ENCODE data around the gene CTDSPL. TPM values are rescaled to one million over a fixed set of nuclear protein-coding genes. Genes with fewer than 3 reads are reported as not detected.

Gene CTDSPL
- total and polyA plus RNA-seq, 10 of the 15 experiments (the other 5 are each of a cell fraction or from before 2014, with no cell fraction given) = 0.05 to 0.51 (median 0.18) TPM; not detected in 6

GRCh38 chr3:38016410-38016809, 154.7 kb downstream of the CTDSPL start:
- H4K20me1 ChIP-seq (ENCODE audit: control insufficient read depth, insufficient read depth) = no peaks in the 10 kb centered on the region
- no peaks in the 10 kb centered on the region for H3K79me2 ChIP-seq (ENCODE audit: control insufficient read depth, insufficient read depth, low read length)
- DNase-seq (ENCODE audit: low read depth, low spot score) (no peak), ATAC-seq (no peak), FAIRE-seq (no peak)
- no TSS peak for BruUV-seq (replicated peaks)
- H3K4me3 ChIP-seq = no peak overlapping the region
- no peaks in the 10 kb centered on the region for H3K27me3 ChIP-seq (replicated peaks in 1 of 2; ENCODE audit: control insufficient read depth in 2 of 2, insufficient read depth in 2 of 2, low read length in 1 of 2)
- no peak overlapping the region for H3K9ac ChIP-seq (ENCODE audit: control insufficient read depth, insufficient read depth, low read length)
- no peaks in the 10 kb centered on the region for H3K4me1 ChIP-seq (ENCODE audit: control insufficient read depth, insufficient read depth, low read length)
- H3K9me3 ChIP-seq (replicated peaks; ENCODE audit: control insufficient read depth, insufficient read depth, low read length) = no peaks in the 10 kb centered on the region; the same call in 2 of the 3 replicates
- no peak overlapping the region for H2AFZ ChIP-seq (ENCODE audit: control insufficient read depth, low read depth, low read length)
- 94% methylated on average over 13 of the region's 13 CpGs for WGBS (ENCODE audit: insufficient coverage, insufficient replicate concordance, low lambda C conversion rate, missing lambda C conversion rate)
- H3K4me2 ChIP-seq (ENCODE audit: control insufficient read depth, insufficient read depth) = no peak overlapping the region
- H3K27ac ChIP-seq (ENCODE audit: control insufficient read depth, insufficient read depth) = no peak overlapping the region
- TF ChIP-seq RFX5 (IDR thresholded peaks at IDR 0.05; ENCODE audit: low read depth, low read length) (no peak), JUND (IDR thresholded peaks at IDR 0.05; ENCODE audit: low read depth, low read length) (no peak)
- in situ Hi-C loops (cut with MboI) = no loop called here
- ChIA-PET POLR2A (no interaction called here), RAD21 (ENCODE audit: unreplicated experiment) (no interaction called here), SMC1A (ENCODE audit: uncharacterized antibody, unreplicated experiment) (no interaction called here), CTCF (interaction anchor here (0.7 kb wide), 1 partner anchor 19 kb away, joined by 3 read pairs; no protein-coding TSS in a partner anchor)
- intact Hi-C loops (cut with micrococcal nuclease; ENCODE audit: unreplicated experiment) = no loop called here
- H3K36me3 ChIP-seq (ENCODE audit: control insufficient read depth in 2 of 2, insufficient read depth in 2 of 2, low read length in 1 of 2) = no peaks in the 10 kb centered on the region

GRCh38 chr3:38016847-38017444, 155.3 kb downstream of the CTDSPL start:
- Histone ChIP-seq H3K27me3 (replicated peaks in 1 of 2; ENCODE audit: control insufficient read depth in 2 of 2, insufficient read depth in 2 of 2, low read length in 1 of 2) (no peaks in the 10 kb centered on the region), H3K4me3 (no peak overlapping the region), H3K9ac (ENCODE audit: control insufficient read depth, insufficient read depth, low read length) (no peak overlapping the region), H3K9me3 (replicated peaks; ENCODE audit: control insufficient read depth, insufficient read depth, low read length) (no peaks in the 10 kb centered on the region; the same call in 2 of the 3 replicates), H3K79me2 (ENCODE audit: control insufficient read depth, insufficient read depth, low read length) (no peaks in the 10 kb centered on the region), H2AFZ (ENCODE audit: control insufficient read depth, low read depth, low read length) (no peak overlapping the region), H3K4me2 (ENCODE audit: control insufficient read depth, insufficient read depth) (no peak overlapping the region), H3K4me1 (ENCODE audit: control insufficient read depth, insufficient read depth, low read length) (no peaks in the 10 kb centered on the region), H3K36me3 (ENCODE audit: control insufficient read depth in 2 of 2, insufficient read depth in 2 of 2, low read length in 1 of 2) (no peaks in the 10 kb centered on the region), H3K27ac (ENCODE audit: control insufficient read depth, insufficient read depth) (no peak overlapping the region), H4K20me1 (ENCODE audit: control insufficient read depth, insufficient read depth) (no peaks in the 10 kb centered on the region)
- DNase-seq (ENCODE audit: low read depth, low spot score) (no peak), ATAC-seq (no peak), FAIRE-seq (no peak)
- ChIA-PET POLR2A (no interaction called here), RAD21 (ENCODE audit: unreplicated experiment) (no interaction called here), SMC1A (ENCODE audit: uncharacterized antibody, unreplicated experiment) (no interaction called here), CTCF (interaction anchor here (0.7 kb wide), 1 partner anchor 20 kb away, joined by 3 read pairs; no protein-coding TSS in a partner anchor)
- WGBS (ENCODE audit: insufficient coverage, insufficient replicate concordance, low lambda C conversion rate, missing lambda C conversion rate) = 35% methylated on average over 6 of the region's 6 CpGs
- BruUV-seq (replicated peaks) = no TSS peak
- intact Hi-C loops (cut with micrococcal nuclease; ENCODE audit: unreplicated experiment) = no loop called here
- in situ Hi-C loops (cut with MboI) = no loop called here
- TF ChIP-seq HDGF (IDR thresholded peaks at IDR 0.05) = no peak
- no peak for TF ChIP-seq PML (IDR thresholded peaks at IDR 0.05; ENCODE audit: low read length)
- no peak for TF ChIP-seq RELA (IDR thresholded peaks at IDR 0.05; ENCODE audit: borderline replicate concordance, partially characterized antibody)
- no peak for TF ChIP-seq TCF12 (IDR thresholded peaks at IDR 0.05; ENCODE audit: low read depth, low read length)
- no peak for TF ChIP-seq TAF1 (IDR thresholded peaks at IDR 0.05; ENCODE audit: borderline replicate concordance, low read depth, low read length)
- TF ChIP-seq CREM (IDR thresholded peaks at IDR 0.05; ENCODE audit: low read depth) = no peak
- TF ChIP-seq ZNF687 (IDR thresholded peaks at IDR 0.05) = no peak
- no peak for TF ChIP-seq BCL11A (IDR thresholded peaks at IDR 0.05; ENCODE audit: low read depth, low read length)
- TF ChIP-seq ETV6 (conservative IDR thresholded peaks at IDR 0.05 in 1 of 2, IDR thresholded peaks at IDR 0.05 in 1 of 2; ENCODE audit: borderline replicate concordance in 1 of 2, low read depth in 1 of 2) = no peak
- no peak for TF ChIP-seq SKIL (IDR thresholded peaks at IDR 0.05; ENCODE audit: low read depth, poor library complexity, severe bottlenecking)

Data from GM12878 (cell line).